Tibial nerve (tissue), 4 donors: ENCODE results near the gene ZNF554. TPM values are rescaled to one million over a fixed set of nuclear protein-coding genes. Genes with fewer than 3 reads are reported as not detected.
A peak's percentile ranks its signal among the peaks of the same experiment; 100 is the strongest.

Experiments
- DNase-seq, 2 donors: peaks; one replicate each; pipeline ENCODE4 v3.0.0-alpha.2; 2019; ENCODE audit warnings: low spot score in 2 of 2
- H3K27ac ChIP-seq, 4 donors: fragments of 200-600 bp; sonication (generic) in 3 of 4; one replicate each; pipeline ENCODE4 v1.5.1; 2017 to 2019; ENCODE audit warnings: mild to moderate bottlenecking in 1 of 4
- H3K27me3 ChIP-seq, 2 donors: fragments of 200-600 bp; sonication (generic) in 1 of 2; one replicate each; pipeline versions ENCODE4 v1.5.1 to v1.6.0; 2017 to 2019
- H3K36me3 ChIP-seq, 3 donors: fragments of 200-600 bp; sonication (generic); one replicate each; pipeline ENCODE4 v1.5.1; 2018 to 2019
- H3K4me1 ChIP-seq, 4 donors: fragments of 200-600 bp; sonication (generic) in 3 of 4; one replicate each; pipeline ENCODE4 v1.5.1; 2017 to 2019
- H3K4me3 ChIP-seq, 4 donors: fragments of 200-600 bp; sonication (generic) in 3 of 4; one replicate each; pipeline ENCODE4 v1.5.1; 2017 to 2019; ENCODE audit warnings: mild to moderate bottlenecking in 1 of 4, moderate library complexity in 1 of 4
- H3K9me3 ChIP-seq, 4 donors: fragments of 200-600 bp; sonication (generic) in 3 of 4; one replicate each; pipeline ENCODE4 v1.5.1; 2017 to 2019
- CTCF ChIP-seq, 5 experiments: fragments of 200-600 bp in 3 of 5; fragments of 450-650 bp in 2 of 5; sonication (generic) in 3 of 5; IDR thresholded peaks; one replicate each; pipeline ENCODE4 v1.5.1; 2016 to 2019; ENCODE audit warnings: antibody characterized with exemption in 5 of 5, mild to moderate bottlenecking in 3 of 5, moderate library complexity in 2 of 5
- EP300 ChIP-seq, 2 donors: sonication (generic); formaldehyde crosslinking; IDR thresholded peaks; one replicate each; pipeline ENCODE4 v1.6.1; 2017; ENCODE audit warnings: antibody characterized with exemption in 2 of 2, mild to moderate bottlenecking in 1 of 2
- POLR2A ChIP-seq, 2 donors: fragments of 450-650 bp; IDR thresholded peaks; one replicate each; pipeline ENCODE4 v1.6.1; 2017; ENCODE audit warnings: antibody characterized with exemption in 2 of 2, mild to moderate bottlenecking in 2 of 2, moderate library complexity in 2 of 2
- WGBS, 2 donors: methylation state at CpG; one replicate each; pipeline ENCODE4 v1.1.5; 2018; 5-methylcytosine and 5-hydroxymethylcytosine counted together
- total RNA-seq, 4 donors: library from RNA; depleted of rRNA; stranded (reverse); fragments of >200 nt; gene quantifications; one replicate each; pipeline ENCODE4 v1.1.0, GENCODE V29; 2016

The ZNF554 gene
- total RNA-seq, 4 donors from 2014 or later, result 4.4 to 9.0 (median 6.7) TPM

DNA sequence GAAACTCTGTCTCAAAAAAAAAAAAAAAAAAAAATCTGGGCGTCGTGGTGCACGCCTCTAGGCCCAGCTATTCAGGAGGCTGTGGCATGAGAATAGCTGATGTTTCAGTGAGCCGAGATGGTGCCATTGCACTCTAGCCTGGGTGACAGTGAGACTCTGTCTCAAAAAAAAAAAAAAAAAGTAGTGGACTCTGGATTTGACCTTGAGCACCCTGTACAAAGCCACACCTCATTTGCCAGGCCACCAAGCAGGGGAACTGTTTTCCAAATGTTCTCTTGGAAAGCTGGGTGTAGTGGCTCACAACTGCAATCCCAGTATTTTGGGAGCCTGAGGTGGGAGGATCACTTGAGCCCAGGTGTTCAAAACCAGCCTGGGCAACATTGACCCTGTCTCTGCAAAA, 17.8 kb downstream of the ZNF554 start:
- H3K27ac ChIP-seq, result no peak overlapping the region
- H3K9me3 ChIP-seq, result peaks cover 0 to 78% (median 21%) of the 10 kb centered on the region in 4 donors
- no peaks in the 10 kb centered on the region for H3K27me3 ChIP-seq
- peaks cover 4 to 61% (median 21%) of the 10 kb centered on the region in 3 donors for H3K36me3 ChIP-seq
- no peak for TF ChIP-seq POLR2A (IDR thresholded peaks at IDR 0.05)
- no peak for TF ChIP-seq CTCF (IDR thresholded peaks at IDR 0.05)
- no peak for TF ChIP-seq EP300 (IDR thresholded peaks at IDR 0.05)
- H3K4me1 ChIP-seq, result peaks cover 0 to 9% (median 6%) of the 10 kb centered on the region in 4 donors
- no peak overlapping the region for H3K4me3 ChIP-seq
- DNase-seq, result no peak
- 88 to 100% methylated on average over 4 of the region's 4 CpGs for WGBS, 2 donors

GRCh38 chr19:2840794-2841791, 21.4 kb downstream of the ZNF554 start, which contains the start of gene ZNF555:
Gene ZNF555 (plus strand): TSS chr19:2841475. CDS start chr19:2841573, 98 bp downstream.
- Histone ChIP-seq H3K9me3 (peaks cover 0 to 61% (median 6%) of the 10 kb centered on the region in 4 donors), H3K4me1 (peaks cover 0 to 14% (median 10%) of the 10 kb centered on the region in 4 donors), H3K27me3 (no peaks in the 10 kb centered on the region), H3K4me3 (peak within 1 kb of the TSS; percentile 70 to 96 (median 85)), H3K36me3 (peaks cover 0 to 46% (median 0%) of the 10 kb centered on the region in 3 donors), H3K27ac (peak within 1 kb of the TSS; percentile 70 to 97 (median 88))
- peak in 1 of 2 donors; percentile 48 for TF ChIP-seq POLR2A (IDR thresholded peaks at IDR 0.05)
- peak; percentile 25 to 88 (median 62) for TF ChIP-seq CTCF (IDR thresholded peaks at IDR 0.05)
- peak; percentile 71 to 78 for TF ChIP-seq EP300 (IDR thresholded peaks at IDR 0.05)
- peak; percentile 99 to 100 for DNase-seq
- 0 to 1% methylated on average over 38 to 47 of the region's 106 CpGs for WGBS, 2 donors

GRCh38 chr19:2841855-2842574, 22.3 kb downstream of the ZNF554 start:
- H3K36me3 ChIP-seq, result peaks cover 0 to 46% (median 0%) of the 10 kb centered on the region in 3 donors
- TF ChIP-seq CTCF (IDR thresholded peaks at IDR 0.05) (no peak), POLR2A (IDR thresholded peaks at IDR 0.05) (no peak), EP300 (IDR thresholded peaks at IDR 0.05) (no peak)
- peaks cover 0 to 61% (median 3%) of the 10 kb centered on the region in 4 donors for H3K9me3 ChIP-seq
- 5 to 7% methylated on average over 19 to 23 of the region's 62 CpGs for WGBS, 2 donors
- no peaks in the 10 kb centered on the region for H3K27me3 ChIP-seq
- DNase-seq, result no peak
- peak overlapping the region; percentile 70 to 96 (median 85) for H3K4me3 ChIP-seq
- H3K4me1 ChIP-seq, result peaks cover 0 to 14% (median 10%) of the 10 kb centered on the region in 4 donors
- H3K27ac ChIP-seq, result peak overlapping the region; percentile 36 to 89 (median 64)

- DNase-seq, result no peak
- peaks cover 0 to 62% (median 13%) of the 10 kb centered on the region in 4 donors for H3K9me3 ChIP-seq
- TF ChIP-seq CTCF (IDR thresholded peaks at IDR 0.05) (no peak), POLR2A (IDR thresholded peaks at IDR 0.05) (no peak), EP300 (IDR thresholded peaks at IDR 0.05) (no peak)
- peaks cover 0 to 58% (median 0%) of the 10 kb centered on the region in 3 donors for H3K36me3 ChIP-seq
- H3K4me3 ChIP-seq, result no peak overlapping the region
- no peak overlapping the region for H3K27ac ChIP-seq
- WGBS, 2 donors, result 93 to 96% methylated on average over 2 of the region's 2 CpGs
- H3K27me3 ChIP-seq, result no peaks in the 10 kb centered on the region
- H3K4me1 ChIP-seq, result peaks cover 0 to 14% (median 10%) of the 10 kb centered on the region in 4 donors
Measured at GRCh38 chr19:2845107-2845506, 25.4 kb downstream of the ZNF554 start.
